IMR-90 (cell line): ENCODE data around the gene DUXB.

ENCODE experiments used
- BHLHE40 ChIP-seq: fragments of 150-350 bp; IDR thresholded peaks from 2 replicates; pipeline ENCODE4 v1.6.1; 2016; ENCODE audit warnings: mild to moderate bottlenecking, low read depth, low read length
- CEBPB ChIP-seq: IDR thresholded peaks from 2 replicates; pipeline ENCODE4 v1.6.1; 2012; ENCODE audit warnings: low read depth, low read length, improper control_type of control experiment
- CHD1 ChIP-seq: IDR thresholded peaks from 2 replicates; pipeline ENCODE4 v1.6.1; 2012; ENCODE audit warnings: low read depth, low read length, improper control_type of control experiment
- CTCF ChIP-seq: conservative IDR thresholded peaks from 2 replicates; pipeline ENCODE4 v1.5.1; 2012; ENCODE audit warnings: mild to moderate bottlenecking, low read depth, low read length, improper control_type of control experiment
- ELK1 ChIP-seq: fragments of 150-350 bp; IDR thresholded peaks from 2 replicates; pipeline ENCODE4 v1.6.1; 2016; ENCODE audit warnings: low read depth, mild to moderate bottlenecking, low read length, moderate library complexity, borderline replicate concordance
- FOS ChIP-seq: fragments of 150-350 bp; IDR thresholded peaks from 2 replicates; pipeline ENCODE4 v1.6.1; 2016; ENCODE audit warnings: low read depth, low read length
- MXI1 ChIP-seq: IDR thresholded peaks from 2 replicates; pipeline ENCODE4 v1.6.1; 2012; ENCODE audit warnings: low read depth, mild to moderate bottlenecking, low read length, moderate library complexity, borderline replicate concordance
- NFE2L2 ChIP-seq: fragments of 150-350 bp; IDR thresholded peaks from 2 replicates; pipeline ENCODE4 v1.6.1; 2016; ENCODE audit warnings: low read depth, mild to moderate bottlenecking, low read length
- POLR2A ChIP-seq: IDR thresholded peaks from 2 replicates; pipeline ENCODE4 v1.6.1; 2012; ENCODE audit warnings: mild to moderate bottlenecking, low read depth, low read length
- RAD21 ChIP-seq: IDR thresholded peaks from 2 replicates; pipeline ENCODE4 v1.6.1; 2012; ENCODE audit warnings: low read length, improper control_type of control experiment
- RCOR1 ChIP-seq: IDR thresholded peaks from 2 replicates; pipeline ENCODE4 v1.6.1; 2012; ENCODE audit warnings: mild to moderate bottlenecking, low read length, improper control_type of control experiment; ENCODE audit not compliant: insufficient replicate concordance
- RFX5 ChIP-seq: IDR thresholded peaks from 2 replicates; pipeline ENCODE4 v1.8.0; 2012; ENCODE audit warnings: low read depth, mild to moderate bottlenecking, low read length, moderate library complexity
- SMC3 ChIP-seq: fragments of 150-350 bp; IDR thresholded peaks from 2 replicates; pipeline ENCODE4 v1.6.1; 2016; ENCODE audit warnings: low read depth, mild to moderate bottlenecking, antibody characterized with exemption, low read length, moderate library complexity
- USF2 ChIP-seq: fragments of 150-350 bp; IDR thresholded peaks from 2 replicates; pipeline ENCODE4 v1.6.1; 2017; ENCODE audit warnings: mild to moderate bottlenecking, antibody characterized with exemption, low read length, low read depth

- TF ChIP-seq CTCF (no peak), FOS (no peak), POLR2A (no peak), SMC3 (no peak), RFX5 (no peak), NFE2L2 (no peak), ELK1 (no peak), RAD21 (no peak), USF2 (no peak), RCOR1 (no peak), CHD1 (no peak), MXI1 (no peak), CEBPB (no peak), BHLHE40 (no peak)
Measured at GRCh38 chr16:75726390-75726789, 25.1 kb upstream of the DUXB start, which contains the start of gene CPHXL.
